Keratinocyte (primary cell): ENCODE results near the gene TNIK.

Source experiments
- EZH2 ChIP-seq: IDR thresholded peaks from one replicate; pipeline ENCODE4 v1.6.1; 2012; ENCODE audit warnings: inconsistent platforms, mild to moderate bottlenecking, low read length, moderate library complexity
- TF ChIP-seq, protein P1 (sequence below), 3 experiments: IDR thresholded peaks in 1 of 3; conservative IDR thresholded peaks in 1 of 3; optimal IDR thresholded peaks in 1 of 3; 2 replicates in 2 of 3; 3 replicates in 1 of 3; pipeline versions ENCODE3 to v1.5.1; 2011; ENCODE audit warnings: low read length in 3 of 3, mild to moderate bottlenecking in 3 of 3, moderate library complexity in 2 of 3, control low read depth in 1 of 3, inconsistent platforms in 1 of 3; ENCODE audit not compliant: insufficient read depth in 2 of 3; ENCODE audit errors: extremely low read depth in 1 of 3

GRCh38 chr3:171465763-171466162 lies 5.6 kb upstream of the TNIK start:
- TF ChIP-seq, protein P1, sequence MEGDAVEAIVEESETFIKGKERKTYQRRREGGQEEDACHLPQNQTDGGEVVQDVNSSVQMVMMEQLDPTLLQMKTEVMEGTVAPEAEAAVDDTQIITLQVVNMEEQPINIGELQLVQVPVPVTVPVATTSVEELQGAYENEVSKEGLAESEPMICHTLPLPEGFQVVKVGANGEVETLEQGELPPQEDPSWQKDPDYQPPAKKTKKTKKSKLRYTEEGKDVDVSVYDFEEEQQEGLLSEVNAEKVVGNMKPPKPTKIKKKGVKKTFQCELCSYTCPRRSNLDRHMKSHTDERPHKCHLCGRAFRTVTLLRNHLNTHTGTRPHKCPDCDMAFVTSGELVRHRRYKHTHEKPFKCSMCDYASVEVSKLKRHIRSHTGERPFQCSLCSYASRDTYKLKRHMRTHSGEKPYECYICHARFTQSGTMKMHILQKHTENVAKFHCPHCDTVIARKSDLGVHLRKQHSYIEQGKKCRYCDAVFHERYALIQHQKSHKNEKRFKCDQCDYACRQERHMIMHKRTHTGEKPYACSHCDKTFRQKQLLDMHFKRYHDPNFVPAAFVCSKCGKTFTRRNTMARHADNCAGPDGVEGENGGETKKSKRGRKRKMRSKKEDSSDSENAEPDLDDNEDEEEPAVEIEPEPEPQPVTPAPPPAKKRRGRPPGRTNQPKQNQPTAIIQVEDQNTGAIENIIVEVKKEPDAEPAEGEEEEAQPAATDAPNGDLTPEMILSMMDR (optimal IDR thresholded peaks at IDR 0.05 in 1 of 3, IDR thresholded peaks at IDR 0.05 in 1 of 3, conservative IDR thresholded peaks at IDR 0.05 in 1 of 3; ENCODE audit: extremely low read depth in 1 of 3, insufficient read depth in 2 of 3, low read length in 3 of 3), result no peak
- no peak for TF ChIP-seq EZH2
